Measurements from ENCODE around the gene AKAP17A.
"Not testable (repeated sequence)": the region's sequence is repeated elsewhere in the genome, so short reads cannot be mapped to it uniquely, and the experiment has no call there.

Gene AKAP17A

GRCh38 chrX:1614927-1615326, 23.5 kb downstream of the AKAP17A start, which contains the start of gene ASMT:
ASMT (plus strand) TSS chrX:1615059; CDS start chrX:1615200, 141 bp downstream.
- TF ChIP-seq CTCF (IDR thresholded peaks at IDR 0.05; ENCODE audit: poor library complexity, severe bottlenecking): no peak
- Histone ChIP-seq H3K4me1 (ENCODE audit: insufficient read depth, poor library complexity, severe bottlenecking) (no peaks in the 10 kb centered on the region), H3K9me3 (ENCODE audit: severe bottlenecking) (no peaks in the 10 kb centered on the region), H3K4me3 (ENCODE audit: severe bottlenecking) (no peak within 1 kb of the TSS), H3K27ac (ENCODE audit: poor library complexity, severe bottlenecking) (no peak within 1 kb of the TSS), H3K27me3 (ENCODE audit: insufficient read depth, poor library complexity, severe bottlenecking) (no peaks in the 10 kb centered on the region), H3K36me3 (ENCODE audit: low read depth) (no peaks in the 10 kb centered on the region)
- DNase-seq (ENCODE audit: low spot score): no peak
- ATAC-seq (ENCODE audit: low read depth): no peak

GRCh38 chrX:1618689-1619088, 27.3 kb downstream of the AKAP17A start:
- no peaks in the 10 kb centered on the region for H3K36me3 ChIP-seq (ENCODE audit: low read depth)
- no peak for ATAC-seq (ENCODE audit: low read depth)
- no peak for TF ChIP-seq CTCF (IDR thresholded peaks at IDR 0.05; ENCODE audit: poor library complexity, severe bottlenecking)
- H3K4me1 ChIP-seq (ENCODE audit: insufficient read depth, poor library complexity, severe bottlenecking): no peaks in the 10 kb centered on the region
- H3K9me3 ChIP-seq (ENCODE audit: severe bottlenecking): no peaks in the 10 kb centered on the region
- no peak overlapping the region for H3K4me3 ChIP-seq (ENCODE audit: severe bottlenecking)
- no peaks in the 10 kb centered on the region for H3K27me3 ChIP-seq (ENCODE audit: insufficient read depth, poor library complexity, severe bottlenecking)
- no peak overlapping the region for H3K27ac ChIP-seq (ENCODE audit: poor library complexity, severe bottlenecking)
- DNase-seq (ENCODE audit: low spot score): no peak

GRCh38 chrX:1623691-1624090, 32.3 kb downstream of the AKAP17A start:
- Histone ChIP-seq H3K9me3 (ENCODE audit: severe bottlenecking) (no peaks in the 10 kb centered on the region), H3K4me3 (ENCODE audit: severe bottlenecking) (no peak overlapping the region), H3K27me3 (ENCODE audit: insufficient read depth, poor library complexity, severe bottlenecking) (no peaks in the 10 kb centered on the region), H3K27ac (ENCODE audit: poor library complexity, severe bottlenecking) (no peak overlapping the region), H3K36me3 (ENCODE audit: low read depth) (no peaks in the 10 kb centered on the region), H3K4me1 (ENCODE audit: insufficient read depth, poor library complexity, severe bottlenecking) (no peaks in the 10 kb centered on the region)
- DNase-seq (ENCODE audit: low spot score): no peak
- ATAC-seq (ENCODE audit: low read depth): no peak
- no peak for TF ChIP-seq CTCF (IDR thresholded peaks at IDR 0.05; ENCODE audit: poor library complexity, severe bottlenecking)

- ATAC-seq (ENCODE audit: low read depth); H3K27ac ChIP-seq (ENCODE audit: poor library complexity, severe bottlenecking); H3K36me3 ChIP-seq (ENCODE audit: low read depth); H3K4me3 ChIP-seq (ENCODE audit: severe bottlenecking); DNase-seq (ENCODE audit: low spot score); H3K27me3 ChIP-seq (ENCODE audit: insufficient read depth, poor library complexity, severe bottlenecking); H3K4me1 ChIP-seq (ENCODE audit: insufficient read depth, poor library complexity, severe bottlenecking); H3K9me3 ChIP-seq (ENCODE audit: severe bottlenecking): not testable (repeated sequence)
Measured at GRCh38 chrX:1624158-1624860, 32.9 kb downstream of the AKAP17A start.

- H3K9me3 ChIP-seq (ENCODE audit: severe bottlenecking); H3K27ac ChIP-seq (ENCODE audit: poor library complexity, severe bottlenecking); H3K27me3 ChIP-seq (ENCODE audit: insufficient read depth, poor library complexity, severe bottlenecking); H3K36me3 ChIP-seq (ENCODE audit: low read depth); H3K4me1 ChIP-seq (ENCODE audit: insufficient read depth, poor library complexity, severe bottlenecking); H3K4me3 ChIP-seq (ENCODE audit: severe bottlenecking); ATAC-seq (ENCODE audit: low read depth); DNase-seq (ENCODE audit: low spot score): not testable (repeated sequence)
Measured at GRCh38 chrX:1624861-1625215, 33.4 kb downstream of the AKAP17A start.

- Histone ChIP-seq H3K27ac (ENCODE audit: poor library complexity, severe bottlenecking) (no peak overlapping the region), H3K36me3 (ENCODE audit: low read depth) (no peaks in the 10 kb centered on the region), H3K4me3 (ENCODE audit: severe bottlenecking) (no peak overlapping the region), H3K4me1 (ENCODE audit: insufficient read depth, poor library complexity, severe bottlenecking) (no peaks in the 10 kb centered on the region), H3K9me3 (ENCODE audit: severe bottlenecking) (no peaks in the 10 kb centered on the region), H3K27me3 (ENCODE audit: insufficient read depth, poor library complexity, severe bottlenecking) (no peaks in the 10 kb centered on the region)
- TF ChIP-seq CTCF (IDR thresholded peaks at IDR 0.05; ENCODE audit: poor library complexity, severe bottlenecking): no peak
- no peak for DNase-seq (ENCODE audit: low spot score)
- ATAC-seq (ENCODE audit: low read depth): no peak
Measured at GRCh38 chrX:1629244-1629643, 37.8 kb downstream of the AKAP17A start.
